Muscle of leg (tissue), 16 donors: Measurements from ENCODE around the gene GUSB. TPM values are rescaled to one million over a fixed set of nuclear protein-coding genes. Genes with fewer than 3 reads are reported as not detected.
A peak's percentile ranks its signal among the peaks of the same experiment; 100 is the strongest.
"Not testable (repeated sequence)": the region's sequence is repeated elsewhere in the genome, so short reads cannot be mapped to it uniquely, and the experiment has no call there.

Source experiments
- DNase-seq: peaks from one replicate; pipeline ENCODE4 v3.0.0; 2013
- H3K27ac ChIP-seq: one replicate; pipeline ENCODE4 v1.5.1; 2013; ENCODE audit warnings: mild to moderate bottlenecking, low read length, control low read depth
- H3K27me3 ChIP-seq: one replicate; pipeline ENCODE4 v1.6.1; 2013; ENCODE audit warnings: low read length; ENCODE audit not compliant: control insufficient read depth, insufficient read depth
- H3K36me3 ChIP-seq: one replicate; pipeline ENCODE4 v1.6.1; 2013; ENCODE audit warnings: low read length; ENCODE audit not compliant: control insufficient read depth, insufficient read depth
- H3K4me1 ChIP-seq: one replicate; pipeline ENCODE4 v1.6.1; 2013; ENCODE audit warnings: low read length; ENCODE audit not compliant: control insufficient read depth, insufficient read depth
- H3K4me3 ChIP-seq: one replicate; pipeline ENCODE4 v1.5.1; 2013; ENCODE audit warnings: low read length, control low read depth
- H3K9me3 ChIP-seq: replicated peaks from 2 replicates; pipeline ENCODE4 v1.6.1; 2013; ENCODE audit warnings: low read depth, low read length; ENCODE audit not compliant: control insufficient read depth
- WGBS: methylation state at CpG from one replicate; pipeline ENCODE4 v1.1.5; 2013; ENCODE audit warnings: missing lambda C conversion rate; ENCODE audit not compliant: insufficient coverage; 5-methylcytosine and 5-hydroxymethylcytosine counted together
- long read RNA-seq, 11 donors: transcript quantifications; one replicate each; lab custom pipeline, GENCODE V29; 2026
- polyA plus RNA-seq, 8 donors: library from polyadenylated mRNA; unstranded; fragments of 120-200 nt; gene quantifications; one replicate each; pipeline versions ENCODE4 v1.2.1 to v1.2.3, GENCODE V29; 2013; ENCODE audit warnings: inconsistent platforms in 1 of 8, low replicate concordance in 1 of 8; ENCODE audit not compliant: insufficient read length in 8 of 8, insufficient read depth in 1 of 8
- total RNA-seq: library from RNA; stranded (reverse); fragments of 120-200 nt; gene quantifications from one replicate; pipeline ENCODE4 v1.2.4, GENCODE V29; 2013

Gene GUSB
- 20.6 TPM for total RNA-seq
- 10 to 100 TPM; 38.7 to 50.6 (median 40.9) TPM for polyA plus RNA-seq
- long read RNA-seq, donor 1, partial matches to known transcripts: 16 of 16 reads
- long read RNA-seq, donor 1, other reads (novel, unspliced or antisense): 0 of 16 reads
- long read RNA-seq, donor 2, partial matches to known transcripts: 0 of 1 reads
- long read RNA-seq, donor 2, other reads (novel, unspliced or antisense): 0 of 1 reads
- long read RNA-seq, donor 3, partial matches to known transcripts: 11 of 20 reads
- long read RNA-seq, donor 3, other reads (novel, unspliced or antisense): 5 of 20 reads
- long read RNA-seq, donor 4, partial matches to known transcripts: 15 of 16 reads
- long read RNA-seq, donor 4, other reads (novel, unspliced or antisense): 0 of 16 reads
- long read RNA-seq, donor 5, transcript GUSB-201 (12 exons, 2,300 nt): major isoform, 10 of 72 reads
- long read RNA-seq, donor 5, partial matches to known transcripts: 54 of 72 reads
- long read RNA-seq, donor 5, other reads (novel, unspliced or antisense): 8 of 72 reads
- long read RNA-seq, donor 6, partial matches to known transcripts: 34 of 45 reads
- long read RNA-seq, donor 6, other reads (novel, unspliced or antisense): 7 of 45 reads
- long read RNA-seq, donor 7, partial matches to known transcripts: 24 of 27 reads
- long read RNA-seq, donor 7, other reads (novel, unspliced or antisense): 0 of 27 reads
- long read RNA-seq, donor 8, partial matches to known transcripts: 25 of 28 reads
- long read RNA-seq, donor 8, other reads (novel, unspliced or antisense): 0 of 28 reads
- long read RNA-seq, donor 9, partial matches to known transcripts: 19 of 20 reads
- long read RNA-seq, donor 9, other reads (novel, unspliced or antisense): 0 of 20 reads
- long read RNA-seq, donor 10, partial matches to known transcripts: 19 of 22 reads
- long read RNA-seq, donor 10, other reads (novel, unspliced or antisense): 0 of 22 reads
- long read RNA-seq, donor 11, transcript GUSB-201 (12 exons, 2,300 nt): major isoform, 7 of 13 reads
- long read RNA-seq, donor 11, partial matches to known transcripts: 0 of 13 reads
- long read RNA-seq, donor 11, other reads (novel, unspliced or antisense): 6 of 13 reads

DNA sequence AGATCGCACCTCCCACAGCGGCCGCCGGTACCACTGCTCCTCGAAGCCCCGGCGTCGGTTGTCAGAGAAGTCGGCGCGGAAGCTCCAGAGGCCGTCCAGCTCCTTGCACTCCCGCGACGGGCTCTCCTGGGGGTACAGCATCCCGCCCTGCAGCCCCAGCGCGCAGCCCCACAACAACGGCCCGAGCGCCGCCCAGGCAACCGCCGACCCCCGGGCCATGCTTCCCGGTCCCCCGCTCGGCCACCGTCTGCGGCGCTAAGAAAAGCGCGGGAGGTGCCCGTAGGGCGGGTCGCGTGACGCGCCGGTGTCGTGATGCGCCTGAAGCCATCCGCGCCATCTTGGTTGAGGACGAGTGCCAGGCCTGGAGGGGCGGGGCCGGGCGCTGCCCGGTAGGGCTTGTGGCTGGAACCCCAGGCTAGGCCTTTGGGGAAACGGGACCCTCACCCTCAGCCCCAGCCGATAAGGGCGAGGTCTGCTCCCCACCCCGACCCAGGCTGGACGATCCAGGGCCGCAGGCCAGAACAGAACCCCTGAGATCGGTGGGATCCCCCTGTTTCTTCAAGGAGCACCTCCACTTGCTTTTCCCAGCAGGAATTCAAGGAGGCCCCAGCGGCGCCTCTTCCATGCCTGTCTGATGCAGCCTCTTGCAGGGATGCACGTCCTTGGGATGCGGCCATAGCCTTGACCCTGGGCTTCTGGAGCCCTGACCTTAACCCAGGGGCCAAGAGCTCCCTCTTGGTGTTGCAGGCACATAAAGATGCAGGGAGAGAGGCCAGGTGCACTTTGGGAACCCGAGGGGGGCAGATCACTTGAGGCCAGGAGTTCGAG is at the start of gene GUSB:
TSS of gene GUSB (minus strand) at position 249 of the 828 bp plus-strand sequence. CDS start at position 219, 30 bp downstream.
- Histone ChIP-seq H3K4me3 (peak within 1 kb of the TSS; percentile 82), H3K4me1 (peaks cover 18% of the 10 kb centered on the region), H3K9me3 (no peaks in the 10 kb centered on the region), H3K27ac (peak within 1 kb of the TSS; percentile 87), H3K27me3 (no peaks in the 10 kb centered on the region), H3K36me3 (peaks cover 17% of the 10 kb centered on the region)
- DNase-seq: peak; percentile 96
- 2% methylated on average over 59 of the region's 62 CpGs for WGBS

DNA sequence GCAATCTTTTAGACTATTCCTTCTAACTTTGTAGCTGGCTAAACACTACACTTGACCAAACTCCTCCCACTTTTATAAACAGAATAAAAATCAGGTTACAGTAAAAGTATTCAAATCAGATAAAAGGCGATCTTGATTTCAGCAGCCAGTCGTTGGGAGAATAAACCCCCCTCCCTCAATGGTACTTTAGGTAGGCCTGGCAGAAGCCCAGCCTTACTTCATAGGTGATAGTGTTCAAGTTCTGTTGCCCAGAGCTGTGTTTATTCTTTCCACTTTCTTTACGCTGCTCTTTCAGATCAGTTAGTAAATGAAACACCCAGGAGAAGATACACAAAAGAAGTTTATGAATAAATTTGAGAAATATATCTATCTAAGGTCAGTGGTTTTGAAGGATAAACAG is 46.3 kb upstream of the GUSB start:
- not testable (repeated sequence) for H3K9me3 ChIP-seq, H3K36me3 ChIP-seq, H3K4me1 ChIP-seq, DNase-seq, H3K4me3 ChIP-seq, H3K27me3 ChIP-seq, H3K27ac ChIP-seq
- no CpG with 5 or more reads among the region's 3 CpGs for WGBS

GRCh38 chr7:66016131-66016461 is 34.1 kb upstream of the GUSB start:
- no peak for DNase-seq
- no peaks in the 10 kb centered on the region for H3K4me1 ChIP-seq
- no peaks in the 10 kb centered on the region for H3K9me3 ChIP-seq
- no peaks in the 10 kb centered on the region for H3K27me3 ChIP-seq
- no peak overlapping the region for H3K27ac ChIP-seq
- WGBS: no CpG with 5 or more reads among the region's 4 CpGs
- no peaks in the 10 kb centered on the region for H3K36me3 ChIP-seq
- no peak overlapping the region for H3K4me3 ChIP-seq

DNA sequence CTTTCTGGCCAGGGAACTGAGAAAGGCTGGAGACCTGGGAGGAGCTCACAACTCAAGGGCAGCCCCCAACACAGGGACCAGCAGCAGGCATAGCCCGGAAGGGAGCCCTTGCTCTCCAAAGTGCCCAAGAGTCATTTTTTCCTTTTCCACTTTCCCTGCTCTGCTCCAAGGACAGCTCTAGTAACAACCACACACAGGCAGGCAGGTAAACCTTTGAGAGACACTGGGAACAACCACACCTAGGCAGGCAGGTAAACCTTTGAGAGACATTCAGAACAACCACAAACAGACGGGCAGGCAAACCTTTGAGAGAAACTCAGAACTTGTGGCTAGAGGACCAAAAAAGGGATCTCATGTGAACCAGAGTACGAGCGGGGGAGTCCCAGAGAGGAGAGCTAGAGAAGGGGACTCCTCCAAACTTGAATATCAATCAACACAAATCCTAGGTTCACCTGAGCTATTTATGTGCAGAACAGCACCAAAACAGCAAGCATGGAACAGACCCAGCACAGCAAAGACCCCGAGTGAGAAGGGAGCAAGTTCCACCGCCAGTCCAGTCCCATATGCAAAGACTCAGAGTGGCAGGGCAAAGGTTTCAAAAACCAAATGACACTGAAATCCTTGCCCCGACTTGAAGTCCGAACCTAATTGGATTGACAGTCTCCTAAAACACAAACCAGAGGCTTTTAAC is 33.6 kb upstream of the GUSB start:
- 70% methylated on average over 5 of the region's 8 CpGs for WGBS
- no peaks in the 10 kb centered on the region for H3K9me3 ChIP-seq
- no peaks in the 10 kb centered on the region for H3K36me3 ChIP-seq
- H3K4me3 ChIP-seq: no peak overlapping the region
- H3K27ac ChIP-seq: no peak overlapping the region
- H3K27me3 ChIP-seq: no peaks in the 10 kb centered on the region
- no peak for DNase-seq
- H3K4me1 ChIP-seq: no peaks in the 10 kb centered on the region

DNA sequence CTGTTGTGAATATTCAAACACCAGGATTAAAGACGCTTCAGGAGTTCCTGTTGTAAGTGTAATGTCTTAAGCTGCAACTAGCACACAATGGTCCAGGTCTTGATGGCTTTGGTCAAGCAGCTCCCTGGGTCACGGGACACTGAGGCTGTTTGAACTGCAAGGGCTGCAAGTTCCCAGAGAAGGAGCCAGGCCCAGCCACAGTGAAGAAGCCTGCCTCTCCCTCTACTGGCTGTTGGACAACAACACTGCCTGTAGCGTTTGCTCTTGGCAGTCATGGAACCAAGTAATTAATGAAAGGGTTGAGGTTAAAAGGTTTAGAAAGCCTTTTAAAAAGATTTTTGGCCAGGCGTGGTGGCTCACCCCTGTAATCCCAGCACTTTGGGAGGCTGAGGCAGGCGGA is 31.9 kb upstream of the GUSB start:
- Histone ChIP-seq H3K27me3 (no peaks in the 10 kb centered on the region), H3K9me3 (no peaks in the 10 kb centered on the region), H3K4me3 (no peak overlapping the region), H3K36me3 (no peaks in the 10 kb centered on the region), H3K27ac (no peak overlapping the region), H3K4me1 (no peaks in the 10 kb centered on the region)
- WGBS: 57% methylated on average over 2 of the region's 5 CpGs
- DNase-seq: peak; percentile 38

- Histone ChIP-seq H3K27me3 (no peaks in the 10 kb centered on the region), H3K27ac (no peak overlapping the region), H3K36me3 (no peaks in the 10 kb centered on the region), H3K4me3 (no peak overlapping the region), H3K9me3 (no peaks in the 10 kb centered on the region), H3K4me1 (no peaks in the 10 kb centered on the region)
- DNase-seq: no peak
- no CpG with 5 or more reads among the region's 6 CpGs for WGBS
Observed at GRCh38 chr7:66007232-66007631, 25.2 kb upstream of the GUSB start.

DNA sequence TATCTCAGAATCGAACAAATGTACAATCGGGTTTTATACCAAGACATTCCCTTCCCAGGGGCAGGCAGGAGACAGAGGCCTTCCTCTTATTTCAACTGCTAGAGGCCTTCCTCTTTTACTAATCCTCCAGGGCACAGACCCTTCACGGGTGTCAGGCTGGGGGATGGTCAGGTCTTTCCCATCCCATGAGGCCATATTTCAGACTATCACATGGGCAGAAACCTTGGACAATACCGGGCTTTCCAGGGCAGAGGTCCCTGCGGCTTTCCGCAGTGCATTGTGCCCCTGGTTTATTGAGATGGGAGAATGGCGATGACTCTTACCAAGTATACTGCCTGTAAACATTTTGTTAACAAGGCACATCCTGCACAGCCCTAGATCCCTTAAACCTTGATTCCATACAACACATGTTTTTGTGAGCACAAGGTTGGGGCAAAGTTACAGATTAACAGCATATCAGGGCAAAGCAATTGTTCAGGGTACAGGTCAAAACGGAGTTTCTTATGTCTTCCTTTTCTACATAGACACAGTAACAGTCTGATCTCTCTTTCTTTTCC is 23.2 kb upstream of the GUSB start:
- H3K4me1 ChIP-seq, H3K27ac ChIP-seq, H3K9me3 ChIP-seq, H3K27me3 ChIP-seq, H3K4me3 ChIP-seq, DNase-seq, H3K36me3 ChIP-seq: not testable (repeated sequence)
- WGBS: 82% methylated on average over 2 of the region's 8 CpGs

DNA sequence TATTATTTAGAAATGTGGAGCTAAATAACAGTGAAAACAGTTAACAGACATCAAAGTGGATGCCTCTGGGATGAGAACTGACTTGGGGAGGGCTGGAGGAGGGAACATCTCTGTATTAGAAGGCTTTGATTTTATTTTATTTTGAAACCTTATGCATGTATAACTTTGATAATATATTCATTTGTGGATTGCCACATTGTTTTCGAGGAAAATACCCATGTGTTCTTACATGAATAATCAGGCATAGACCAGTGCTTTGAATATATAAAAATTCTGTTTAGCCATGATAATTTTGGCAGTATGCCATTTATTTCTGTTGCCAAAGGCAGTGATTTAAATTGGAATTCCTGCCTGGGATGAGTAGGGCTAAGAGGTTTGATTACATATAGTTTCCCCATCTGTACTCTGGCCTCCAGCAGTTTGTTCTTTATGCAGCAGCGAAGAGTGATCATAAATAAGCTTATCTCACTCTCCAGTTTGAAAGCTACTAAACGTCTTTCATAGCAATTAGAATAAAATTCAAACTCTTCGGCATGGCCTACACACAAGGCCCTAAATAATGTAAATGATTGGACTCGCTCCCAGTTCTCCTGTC is 18.9 kb upstream of the GUSB start:
- no CpG with 5 or more reads among the region's 5 CpGs for WGBS
- DNase-seq, H3K4me1 ChIP-seq: not testable (repeated sequence)

DNA sequence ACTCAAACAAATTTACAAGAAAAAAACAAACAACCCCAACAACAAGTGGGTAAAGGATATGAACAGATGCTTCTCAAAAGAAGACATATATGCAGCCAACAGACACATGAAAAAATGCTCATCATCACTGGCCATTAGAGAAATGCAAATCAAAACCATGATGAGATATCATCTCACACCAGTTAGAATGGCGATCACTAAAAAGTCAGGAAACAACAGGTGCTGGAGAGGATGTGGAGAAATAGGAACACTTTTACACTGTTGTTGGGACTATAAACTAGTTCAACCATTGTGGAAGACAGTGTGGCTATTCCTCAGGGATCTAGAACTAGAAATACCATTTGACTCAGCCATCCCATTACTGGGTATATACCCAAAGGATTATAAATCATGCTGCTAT is 13.0 kb upstream of the GUSB start:
- H3K36me3 ChIP-seq, DNase-seq, H3K4me1 ChIP-seq, H3K4me3 ChIP-seq, H3K27me3 ChIP-seq, H3K9me3 ChIP-seq, H3K27ac ChIP-seq: not testable (repeated sequence)
- WGBS: no CpG with 5 or more reads among the region's 1 CpG

More for the DNA sequence above, 18.9 kb upstream of the GUSB start:
- not testable (repeated sequence) for H3K27ac ChIP-seq, H3K9me3 ChIP-seq, H3K4me3 ChIP-seq, H3K36me3 ChIP-seq, H3K27me3 ChIP-seq
